Measurements from ENCODE around the gene ZNF177. TPM values are rescaled to one million over a fixed set of nuclear protein-coding genes. Genes with fewer than 3 reads are reported as not detected.

ZNF177 gene
- total and polyA plus RNA-seq, 2 donors (not counting 3 experiments of a cell fraction or from before 2014, with no cell fraction given), result 0.42 to 0.86 TPM

- FAIRE-seq (no peak), DNase-seq (ENCODE audit: low read depth, low spot score) (no peak)
- Histone ChIP-seq H3K4me2 (ENCODE audit: insufficient read depth, low read length) (no peak overlapping the region), H2AFZ (ENCODE audit: low read depth, low read length) (no peak overlapping the region), H3K36me3 (ENCODE audit: control insufficient read depth in 2 of 2, extremely low read depth in 1 of 2, insufficient read depth in 2 of 2, low read length in 2 of 2) (no peaks in the 10 kb centered on the region), H3K4me1 (ENCODE audit: control insufficient read depth, extremely low read depth, insufficient read depth, low read length) (no peaks in the 10 kb centered on the region), H3K79me2 (ENCODE audit: control insufficient read depth, insufficient read depth, low read length) (no peaks in the 10 kb centered on the region), H3K9ac (replicated peaks; ENCODE audit: extremely low read depth, insufficient read depth, low read length) (no peak overlapping the region), H3K9me3 (replicated peaks; ENCODE audit: control insufficient read depth, insufficient read depth, low read length) (peaks cover 11% of the 10 kb centered on the region), H3K27me3 (ENCODE audit: control insufficient read depth in 2 of 2, insufficient read depth in 2 of 2, low read length in 2 of 2) (no peaks in the 10 kb centered on the region), H4K20me1 (replicated peaks; ENCODE audit: control insufficient read depth, extremely low read depth, insufficient read depth, low read length) (no peaks in the 10 kb centered on the region), H3K9me1 (replicated peaks; ENCODE audit: control insufficient read depth, extremely low read depth, insufficient read depth, low read length) (no peaks in the 10 kb centered on the region), H3K27ac (ENCODE audit: insufficient read depth, low read depth, low read length) (no peak overlapping the region), H3K4me3 (replicated peaks in 1 of 3; ENCODE audit: insufficient read depth in 1 of 3, low read depth in 1 of 3, low read length in 3 of 3) (no peak overlapping the region)
- ChIA-PET POLR2A (no interaction called here), CTCF (no interaction called here)
- BruUV-seq (replicated peaks), result no TSS peak
- intact Hi-C loops (cut with micrococcal nuclease), result no loop called here
- TF ChIP-seq JUN (IDR thresholded peaks at IDR 0.05; ENCODE audit: borderline replicate concordance, insufficient read depth, insufficient read length, low read depth), result no peak
- no peak for TF ChIP-seq GATA2 (IDR thresholded peaks at IDR 0.05; ENCODE audit: insufficient read depth, insufficient read length, low read depth, low read length)
- TF ChIP-seq, protein P1, sequence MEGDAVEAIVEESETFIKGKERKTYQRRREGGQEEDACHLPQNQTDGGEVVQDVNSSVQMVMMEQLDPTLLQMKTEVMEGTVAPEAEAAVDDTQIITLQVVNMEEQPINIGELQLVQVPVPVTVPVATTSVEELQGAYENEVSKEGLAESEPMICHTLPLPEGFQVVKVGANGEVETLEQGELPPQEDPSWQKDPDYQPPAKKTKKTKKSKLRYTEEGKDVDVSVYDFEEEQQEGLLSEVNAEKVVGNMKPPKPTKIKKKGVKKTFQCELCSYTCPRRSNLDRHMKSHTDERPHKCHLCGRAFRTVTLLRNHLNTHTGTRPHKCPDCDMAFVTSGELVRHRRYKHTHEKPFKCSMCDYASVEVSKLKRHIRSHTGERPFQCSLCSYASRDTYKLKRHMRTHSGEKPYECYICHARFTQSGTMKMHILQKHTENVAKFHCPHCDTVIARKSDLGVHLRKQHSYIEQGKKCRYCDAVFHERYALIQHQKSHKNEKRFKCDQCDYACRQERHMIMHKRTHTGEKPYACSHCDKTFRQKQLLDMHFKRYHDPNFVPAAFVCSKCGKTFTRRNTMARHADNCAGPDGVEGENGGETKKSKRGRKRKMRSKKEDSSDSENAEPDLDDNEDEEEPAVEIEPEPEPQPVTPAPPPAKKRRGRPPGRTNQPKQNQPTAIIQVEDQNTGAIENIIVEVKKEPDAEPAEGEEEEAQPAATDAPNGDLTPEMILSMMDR (IDR thresholded peaks at IDR 0.05; ENCODE audit: extremely low read depth in 1 of 2, insufficient read depth in 1 of 2, low read depth in 1 of 2, low read length in 2 of 2), result no peak
- TF ChIP-seq, protein P2, sequence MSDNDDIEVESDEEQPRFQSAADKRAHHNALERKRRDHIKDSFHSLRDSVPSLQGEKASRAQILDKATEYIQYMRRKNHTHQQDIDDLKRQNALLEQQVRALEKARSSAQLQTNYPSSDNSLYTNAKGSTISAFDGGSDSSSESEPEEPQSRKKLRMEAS (IDR thresholded peaks at IDR 0.05; ENCODE audit: insufficient read depth, insufficient read length), result no peak
- no peak for TF ChIP-seq MYC (IDR thresholded peaks at IDR 0.05; ENCODE audit: low read depth, low read length)
- no peak for TF ChIP-seq EZH2 (IDR thresholded peaks at IDR 0.05; ENCODE audit: borderline replicate concordance, low read depth, low read length, severe bottlenecking)
- no peak for TF ChIP-seq POLR2A (IDR thresholded peaks at IDR 0.05; ENCODE audit: low read depth, low read length)
- TF ChIP-seq FOS (IDR thresholded peaks at IDR 0.05; ENCODE audit: borderline replicate concordance, insufficient read depth, low read length), result no peak
- no peak for TF ChIP-seq POLR2AphosphoS5 (IDR thresholded peaks at IDR 0.05; ENCODE audit: insufficient read depth, low read depth, low read length)
- dilution Hi-C loops (cut with MboI; ENCODE audit: extremely low pct_ligation_motif_present, low sequenced_read_pairs), result no loop called here
Measured at GRCh38 chr19:9407827-9408226, 45.0 kb downstream of the ZNF177 start.

All from endothelial cell of umbilical vein (primary cell).